Adrenal gland (tissue), 12 donors: ENCODE results near the gene GPN3. TPM values are rescaled to one million over a fixed set of nuclear protein-coding genes. Genes with fewer than 3 reads are reported as not detected.

ENCODE experiments used
- DNase-seq, 7 donors: peaks; one replicate each; pipeline ENCODE4 v3.0.0-alpha.2; 2019 to 2020
- H3K27ac ChIP-seq, 5 donors: fragments of 200-600 bp; sonication (generic) in 4 of 5; 1 replicate in 3 of 5; 2 replicates in 2 of 5; pipeline versions ENCODE4 v1.5.1 to v1.8.0; 2016 to 2020; ENCODE audit warnings: mild to moderate bottlenecking in 1 of 5
- H3K27me3 ChIP-seq: fragments of 200-600 bp; 2 replicates; pipeline ENCODE4 v1.8.0; 2021
- H3K36me3 ChIP-seq, 2 donors: fragments of 200-600 bp; replicated peaks in 1 of 2; 1 replicate in 1 of 2; 2 replicates in 1 of 2; pipeline versions ENCODE4 v1.5.1 to v1.8.0; 2018 to 2022
- H3K4me1 ChIP-seq, 2 donors: fragments of 200-600 bp; replicated peaks in 1 of 2; 1 replicate in 1 of 2; 2 replicates in 1 of 2; pipeline versions ENCODE4 v1.5.1 to v1.8.0; 2018 to 2021
- H3K4me3 ChIP-seq, 4 donors: fragments of 200-600 bp; sonication (generic) in 3 of 4; one replicate each; pipeline ENCODE4 v1.5.1; 2016 to 2018
- H3K9me3 ChIP-seq, 3 donors: fragments of 200-600 bp; sonication (generic) in 1 of 3; replicated peaks in 1 of 3; 1 replicate in 2 of 3; 2 replicates in 1 of 3; pipeline versions ENCODE4 v1.5.1 to v1.8.0; 2016 to 2021
- CTCF ChIP-seq, 6 experiments: fragments of 450-650 bp in 4 of 6; fragments of 200-600 bp in 2 of 6; sonication (generic) in 1 of 6; IDR thresholded peaks; 1 replicate in 5 of 6; 2 replicates in 1 of 6; pipeline versions ENCODE4 v1.5.1 to v1.8.0; 2016 to 2021; ENCODE audit warnings: antibody characterized with exemption in 6 of 6, mild to moderate bottlenecking in 2 of 6, moderate library complexity in 1 of 6
- POLR2A ChIP-seq, 2 donors: fragments of 450-650 bp; IDR thresholded peaks; one replicate each; pipeline ENCODE4 v1.6.1; 2017; ENCODE audit warnings: antibody characterized with exemption in 2 of 2, mild to moderate bottlenecking in 2 of 2, moderate library complexity in 1 of 2
- WGBS, 4 donors: extraction: QIAGEN DNeasy Blood & Tissue Kit in 2 of 4; methylation state at CpG; one replicate each; pipeline versions ENCODE4 v1.1.5 to v1.1.7; 2013 to 2017; 5-methylcytosine and 5-hydroxymethylcytosine counted together
- intact Hi-C, 2 donors: fragments of 100-400 bp; cut with DNase I; formaldehyde crosslinking; loops; one replicate each; pipeline versions ENCODE4 v1.14.1 to v1.15.0; 2022 to 2023
- polyA plus RNA-seq, 3 donors: library from polyadenylated mRNA; stranded (reverse); fragments of 200-250 nt in 2 of 3; fragments of 350-450 nt in 1 of 3; fragmentation: Illumina TruSeq in 1 of 3; extraction: RNeasy Lipid Tissue Mini Kit (QIAGEN cat#74804) in 1 of 3; gene quantifications; one replicate each; pipeline ENCODE4 v1.2.3, GENCODE V29; 2013 to 2014
- total RNA-seq, 9 donors: library from RNA; depleted of rRNA in 4 of 9; stranded (reverse); fragments of >200 nt in 4 of 9; fragments of 120-200 nt in 1 of 9; fragmentation: NEBNext Ultra II Directional in 1 of 9; extraction: Animal tissue kit (Norgen Biotek cat#: 25700) in 1 of 9; gene quantifications; one replicate each; pipeline versions ENCODE4 v1.1.0 to v1.2.4, GENCODE V29; 2013 to 2023
- donor health status: healthy with polysubstance abuse.
- donor health status: Bipolar disorder and iron deficiency.
- donor health status: DM: yes; HTN: yes; CAD: no.
- donor health status: DM: no; HTN: no; CAD: no.
- donor health status: DM: no; HTN: no; CAD: no.
- donor health status: DM: yes; HTN: yes; CAD: no.

GPN3 gene
- total and polyA plus RNA-seq, 12 donors = 9.6 to 30.0 (median 21.6) TPM

DNA sequence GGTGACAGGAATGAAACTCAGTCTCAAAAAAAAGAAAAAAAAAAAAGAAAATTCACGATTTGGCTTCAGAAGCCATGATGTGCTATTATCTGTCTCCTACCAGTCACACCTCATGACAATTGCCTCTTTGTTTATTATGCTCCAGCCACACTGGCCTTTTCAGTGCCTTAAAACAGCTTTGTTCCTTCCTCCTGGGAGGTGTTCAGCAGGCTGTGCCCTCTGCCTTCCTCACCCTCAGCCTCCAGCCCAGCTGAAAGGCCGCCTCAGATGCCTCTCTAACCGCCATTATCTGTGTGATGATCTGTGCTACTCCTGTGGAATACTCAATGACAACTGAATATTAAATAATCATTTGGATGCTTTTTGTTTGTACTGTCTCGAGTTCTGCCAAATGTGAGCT lies 9.3 kb downstream of the GPN3 start:
- TF ChIP-seq POLR2A (IDR thresholded peaks at IDR 0.05) (no peak), CTCF (IDR thresholded peaks at IDR 0.05) (no peak)
- no peaks in the 10 kb centered on the region for H3K4me1 ChIP-seq
- no peak overlapping the region for H3K4me3 ChIP-seq
- H3K36me3 ChIP-seq = peaks cover 0 to 33% of the 10 kb centered on the region in 2 donors
- no peak overlapping the region for H3K27ac ChIP-seq
- DNase-seq = no peak
- no peaks in the 10 kb centered on the region for H3K9me3 ChIP-seq
- 83 to 94% (median 88%) methylated on average over 4 of the region's 4 CpGs for WGBS, 4 donors
- H3K27me3 ChIP-seq = no peaks in the 10 kb centered on the region
- intact Hi-C loops = no loop called here

DNA sequence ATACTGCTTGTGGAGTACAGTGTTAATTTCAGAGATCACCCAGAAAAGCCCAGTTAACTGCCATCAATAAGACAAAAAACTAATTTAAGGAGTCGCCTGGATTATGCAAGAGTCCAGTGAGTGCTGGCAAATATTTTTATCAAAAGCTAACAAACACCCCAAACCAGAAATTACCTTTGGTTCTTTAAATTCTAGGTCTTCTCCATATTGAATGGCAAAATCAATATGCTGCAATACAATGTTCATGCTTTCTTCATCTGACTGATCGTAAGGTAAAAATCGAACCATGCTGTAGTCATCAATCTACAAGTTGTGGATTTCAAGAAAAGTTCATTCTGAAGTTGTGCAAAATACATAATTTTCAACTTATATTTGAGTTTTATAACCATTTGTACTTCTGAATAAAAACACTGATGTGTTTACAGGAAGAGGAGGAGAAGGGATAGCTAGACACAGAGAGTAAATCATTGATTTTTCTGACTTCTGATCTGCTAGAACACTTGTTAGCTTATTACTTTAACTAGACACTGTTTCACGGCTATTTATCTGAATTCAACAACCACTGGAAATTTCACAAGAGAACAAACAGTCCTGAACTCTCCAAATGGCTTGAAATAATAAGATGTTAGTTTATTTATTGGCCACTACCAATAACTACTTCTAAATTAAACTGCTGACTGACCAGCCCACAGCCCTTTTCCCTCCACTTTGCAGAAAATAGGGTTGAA lies 14.3 kb downstream of the GPN3 start:
- intact Hi-C loops = no loop called here
- H3K4me3 ChIP-seq = no peak overlapping the region
- no peaks in the 10 kb centered on the region for H3K9me3 ChIP-seq
- TF ChIP-seq CTCF (IDR thresholded peaks at IDR 0.05) = no peak
- TF ChIP-seq POLR2A (IDR thresholded peaks at IDR 0.05) = no peak
- H3K27me3 ChIP-seq = no peaks in the 10 kb centered on the region
- no peak for DNase-seq
- H3K4me1 ChIP-seq = peaks cover 0 to 10% of the 10 kb centered on the region in 2 donors
- 88 to 90% (median 89%) methylated on average over 4 of the region's 4 CpGs for WGBS, 4 donors
- H3K27ac ChIP-seq = no peak overlapping the region
- H3K36me3 ChIP-seq = peaks cover 0 to 9% of the 10 kb centered on the region in 2 donors

GRCh38 chr12:110451263-110451662 lies 16.8 kb downstream of the GPN3 start:
- Histone ChIP-seq H3K4me1 (peaks cover 0 to 26% of the 10 kb centered on the region in 2 donors), H3K36me3 (peaks cover 0 to 3% of the 10 kb centered on the region in 2 donors), H3K9me3 (no peaks in the 10 kb centered on the region), H3K27me3 (no peaks in the 10 kb centered on the region), H3K4me3 (no peak overlapping the region), H3K27ac (peak overlapping the region in 2 of 5 donors; percentile 46 to 93)
- no peak for TF ChIP-seq POLR2A (IDR thresholded peaks at IDR 0.05)
- TF ChIP-seq CTCF (IDR thresholded peaks at IDR 0.05) = no peak
- peak in 1 of 7 donors; percentile 35 for DNase-seq
- 61 to 77% (median 64%) methylated on average over 1 of the region's 1 CpG for WGBS, 4 donors
- intact Hi-C loops = no loop called here

DNA sequence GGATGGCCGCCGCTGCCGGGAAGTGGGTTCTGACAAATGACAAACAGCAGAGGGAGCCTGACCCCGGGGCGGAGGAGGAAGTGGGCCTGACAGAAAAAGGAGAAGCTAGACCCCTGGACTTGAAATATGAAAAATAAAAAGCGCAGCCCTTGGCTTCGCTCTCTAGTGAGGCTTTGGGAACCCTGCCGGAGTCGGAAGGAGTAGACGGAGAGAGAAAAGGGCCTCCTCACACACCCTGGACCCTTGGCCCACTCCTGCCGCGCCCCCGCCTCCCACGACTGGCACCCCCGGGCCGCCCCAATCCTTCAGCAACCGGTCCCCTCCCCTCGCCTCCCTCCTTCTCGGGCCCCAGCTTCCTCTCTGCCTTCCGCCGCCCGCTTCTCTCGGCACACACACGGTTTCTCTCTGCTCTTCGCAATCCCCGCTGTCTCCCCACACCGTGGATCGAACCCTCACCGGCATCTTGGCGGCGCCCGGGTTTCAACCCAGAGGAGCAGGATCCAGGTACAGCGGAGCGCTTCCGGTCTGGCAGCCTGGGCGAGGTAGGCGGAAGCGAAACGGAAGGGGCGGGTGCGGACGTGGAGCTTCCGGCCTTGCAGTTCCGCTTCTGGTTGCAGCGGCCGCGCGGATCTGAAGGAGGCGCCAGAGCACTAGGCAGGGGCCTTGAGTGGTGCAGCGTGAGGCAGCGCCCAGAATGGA lies 18.1 kb downstream of the GPN3 start, which contains the start of gene ARPC3:
ARPC3 (minus strand) TSS at position 539 of the 699 bp plus-strand sequence; CDS start at position 462, 77 bp downstream.
- TF ChIP-seq POLR2A (IDR thresholded peaks at IDR 0.05) (peak in 1 of 2 donors; percentile 50), CTCF (IDR thresholded peaks at IDR 0.05) (peak; percentile 66 to 90 (median 86))
- H3K36me3 ChIP-seq = no peaks in the 10 kb centered on the region
- H3K9me3 ChIP-seq = no peaks in the 10 kb centered on the region
- peak within 1 kb of the TSS; percentile 66 to 96 (median 92) for H3K27ac ChIP-seq
- H3K4me1 ChIP-seq = peaks cover 0 to 37% of the 10 kb centered on the region in 2 donors
- H3K4me3 ChIP-seq = peak within 1 kb of the TSS; percentile 49 to 100 (median 82)
- intact Hi-C loops = no loop called here
- peak; percentile 93 to 97 (median 95) for DNase-seq
- WGBS, 4 donors = 0 to 1% (median 0%) methylated on average over 12 to 51 of the region's 51 CpGs
- H3K27me3 ChIP-seq = no peaks in the 10 kb centered on the region
